NCI-H187 (cell line): ENCODE data around the gene ALOX5AP.

Source experiments
- DNase-seq, 2 experiments: peaks; one replicate each; lab custom pipeline; 2025; lab: John Stamatoyannopoulos, UW

ALOX5AP gene

GRCh38 chr13:30796631-30797601, 61.6 kb downstream of the ALOX5AP start:
- no peak for DNase-seq

GRCh38 chr13:30797847-30798535, 62.6 kb downstream of the ALOX5AP start:
- DNase-seq, result no peak

GRCh38 chr13:30798776-30799355, 63.5 kb downstream of the ALOX5AP start:
- no peak for DNase-seq

- DNase-seq, result no peak
These were observed 64.0 kb downstream of the ALOX5AP start for GRCh38 chr13:30799356-30799824.

- no peak for DNase-seq
These were observed 64.8 kb downstream of the ALOX5AP start for GRCh38 chr13:30800107-30800506.

- DNase-seq, result no peak
These were observed 67.2 kb downstream of the ALOX5AP start for GRCh38 chr13:30802501-30802900.

GRCh38 chr13:30802953-30803478, 67.7 kb downstream of the ALOX5AP start:
- peak; percentile 28 to 44 for DNase-seq

GRCh38 chr13:30803749-30804148, 68.4 kb downstream of the ALOX5AP start:
- DNase-seq, result no peak

- DNase-seq, result no peak
These were observed 69.1 kb downstream of the ALOX5AP start for GRCh38 chr13:30804474-30804873.

- DNase-seq, result no peak
These were observed 69.8 kb downstream of the ALOX5AP start for GRCh38 chr13:30805132-30805537.

GRCh38 chr13:30805603-30806011, 70.3 kb downstream of the ALOX5AP start:
- DNase-seq, result no peak

- no peak for DNase-seq
These were observed 71.4 kb downstream of the ALOX5AP start for GRCh38 chr13:30806784-30807183.

- DNase-seq, result no peak
These were observed 72.0 kb downstream of the ALOX5AP start for GRCh38 chr13:30807392-30807791.

GRCh38 chr13:30808600-30808999, 73.3 kb downstream of the ALOX5AP start:
- DNase-seq, result no peak

GRCh38 chr13:30809787-30810186, 74.4 kb downstream of the ALOX5AP start:
- no peak for DNase-seq

- no peak for DNase-seq
These were observed 74.9 kb downstream of the ALOX5AP start for GRCh38 chr13:30810261-30810701.

GRCh38 chr13:30810801-30811200, 75.5 kb downstream of the ALOX5AP start:
- no peak for DNase-seq
